SIG-M5 treated with dmso at 0.1 percent for 504 hours (cell line): ENCODE results near the gene SLX4IP.

Source experiments
- DNase-seq: peaks from one replicate; lab custom pipeline; 2025; ENCODE audit not compliant: unreplicated experiment; lab: John Stamatoyannopoulos, UW

SLX4IP gene

DNA sequence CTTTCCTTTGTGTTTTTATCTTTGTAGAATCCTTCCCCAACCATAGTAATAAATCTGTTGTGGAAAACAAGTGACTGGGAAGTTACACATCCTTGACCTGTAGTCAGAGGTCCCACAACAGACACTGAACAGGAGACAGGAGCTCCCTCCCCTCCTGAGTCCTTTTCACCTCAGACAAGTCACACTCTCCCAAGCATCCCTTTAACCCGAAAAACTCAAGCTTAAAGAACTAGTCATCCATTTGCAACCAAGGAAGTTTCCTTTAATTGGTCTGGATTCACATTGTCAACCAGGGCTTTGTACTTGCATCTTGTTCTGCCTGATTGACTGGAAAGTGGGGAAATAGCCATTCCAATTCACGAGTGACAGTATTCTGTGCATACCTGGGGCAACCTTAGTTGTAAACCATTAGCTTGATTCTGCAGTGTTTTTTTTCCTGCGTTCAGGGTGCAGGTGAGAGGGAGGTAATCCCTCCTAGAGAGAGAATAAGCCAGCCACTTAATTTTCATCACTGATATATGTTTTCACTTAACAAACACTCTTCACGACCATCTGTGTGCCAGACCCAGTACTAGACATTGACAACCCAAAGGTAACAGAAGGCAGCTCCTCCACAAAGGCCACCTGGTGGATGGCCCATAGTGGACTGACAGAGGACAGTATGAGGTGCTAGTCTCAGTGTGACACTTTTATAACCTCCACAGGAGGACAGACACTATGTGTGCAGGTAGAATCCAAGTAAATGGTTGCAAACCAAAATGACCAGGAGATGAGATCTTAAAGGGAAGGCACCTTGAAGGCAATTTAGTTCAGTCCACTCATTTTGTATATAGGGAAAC lies 112.4 kb downstream of the SLX4IP start:
- no peak for DNase-seq

DNA sequence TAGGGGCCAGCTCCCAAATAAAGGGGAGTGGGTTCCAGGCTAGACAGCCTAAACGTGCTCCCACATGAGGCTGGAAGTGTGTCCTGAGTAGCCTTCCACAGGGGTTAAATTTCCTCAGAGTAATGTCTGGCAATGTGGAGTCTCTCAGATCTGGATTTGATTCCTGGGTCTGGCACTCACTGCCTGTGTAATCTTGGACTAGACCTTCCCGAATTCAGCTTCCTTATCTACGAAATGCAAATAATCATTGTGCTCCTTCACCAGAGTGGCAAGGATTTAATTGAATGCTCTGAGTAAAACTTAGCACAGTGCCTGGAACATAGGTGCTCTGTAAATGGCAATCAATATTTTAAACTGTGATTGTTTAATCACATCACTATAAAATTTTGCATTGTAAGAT lies 114.4 kb downstream of the SLX4IP start:
- DNase-seq = no peak

DNA sequence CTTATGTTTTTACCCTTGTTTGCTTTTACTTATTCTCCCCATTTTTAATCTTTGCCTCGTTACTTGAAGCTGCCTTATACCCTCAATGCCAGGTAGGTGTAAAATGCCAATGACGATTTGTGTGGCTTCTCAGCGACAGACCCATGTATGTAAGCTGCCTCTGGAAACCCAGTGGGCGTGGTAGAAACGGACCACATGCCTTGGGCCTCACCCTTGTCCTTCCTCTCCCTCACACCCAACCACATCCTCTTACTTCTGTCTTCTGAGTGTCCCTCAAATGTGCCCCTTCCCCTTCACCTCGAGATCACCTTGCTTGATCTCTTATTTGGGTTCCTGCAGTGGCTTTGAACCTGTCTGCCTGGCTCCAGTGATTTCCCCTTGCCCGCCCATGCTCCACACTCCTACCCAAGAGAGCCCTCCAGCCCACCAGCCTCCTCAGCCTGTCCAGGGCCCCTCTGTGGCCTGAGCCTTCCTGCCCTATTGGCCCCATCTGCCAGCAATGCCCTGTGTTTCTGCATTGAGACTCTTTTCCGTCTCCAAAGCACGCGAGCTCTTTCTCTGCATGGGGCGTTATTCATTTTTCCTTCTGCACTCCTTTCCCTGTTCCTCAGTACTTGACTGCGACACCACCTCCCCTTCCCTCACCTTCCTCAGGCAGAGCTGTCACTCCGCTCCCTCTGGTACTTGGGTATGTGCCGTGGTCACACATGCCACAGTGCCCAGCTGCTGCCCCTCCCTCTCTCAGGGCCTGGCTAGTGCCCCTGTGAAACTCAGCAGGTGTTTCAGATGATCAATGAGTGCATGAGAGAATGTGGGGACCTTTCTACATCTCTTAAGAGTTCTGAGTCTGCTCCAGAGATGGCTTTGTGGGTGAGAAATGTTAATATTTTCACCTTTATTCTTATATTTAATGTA lies 115.4 kb downstream of the SLX4IP start:
- DNase-seq = no peak

DNA sequence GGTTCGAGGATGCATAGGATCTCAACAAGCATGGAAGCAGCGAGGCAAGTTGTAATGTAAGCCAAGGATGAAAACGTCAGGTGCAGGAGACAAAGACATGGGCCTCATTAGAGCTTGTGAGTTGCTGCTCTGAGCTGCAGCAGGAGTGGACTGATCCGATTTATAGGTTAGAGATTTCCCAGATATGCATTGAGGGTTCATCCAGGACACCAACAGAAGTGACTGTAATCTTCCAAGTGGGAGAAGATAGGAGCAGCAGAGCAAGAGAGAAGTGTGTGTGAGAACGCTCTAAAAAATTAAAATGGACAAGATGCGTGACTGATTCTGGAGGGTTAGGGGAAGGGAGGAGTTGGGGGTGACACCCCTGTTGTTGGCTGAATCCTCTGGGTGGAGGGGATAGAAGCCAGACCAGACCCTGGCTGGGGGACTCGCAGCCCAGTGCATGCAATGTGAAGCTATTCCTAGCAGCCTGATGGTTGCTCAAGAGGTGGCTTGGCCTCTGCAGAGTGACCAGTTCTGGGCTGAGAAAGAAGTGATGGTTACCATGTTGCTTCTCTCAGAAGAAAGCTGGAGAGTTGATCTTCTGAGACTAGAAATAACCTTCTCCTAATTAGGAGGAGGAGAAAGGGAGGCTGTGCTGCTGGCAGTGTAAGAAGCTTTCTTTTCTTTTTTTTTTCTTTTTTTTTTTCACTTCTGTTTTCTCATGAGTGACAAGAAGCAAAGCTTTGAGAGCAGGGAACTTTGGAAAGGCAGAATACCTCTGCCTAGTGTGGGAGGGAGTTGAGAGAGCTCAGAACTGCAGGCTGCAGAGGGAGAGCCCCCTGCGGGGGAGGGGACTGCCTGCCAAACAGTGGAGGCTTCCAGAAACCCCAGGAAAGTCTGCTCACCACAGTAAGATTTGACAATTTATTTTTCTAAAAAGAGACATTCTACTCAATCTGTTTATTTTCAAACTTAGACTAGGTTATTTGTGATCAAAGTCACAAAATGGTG lies 116.9 kb downstream of the SLX4IP start:
- peak; percentile 7 for DNase-seq

DNA sequence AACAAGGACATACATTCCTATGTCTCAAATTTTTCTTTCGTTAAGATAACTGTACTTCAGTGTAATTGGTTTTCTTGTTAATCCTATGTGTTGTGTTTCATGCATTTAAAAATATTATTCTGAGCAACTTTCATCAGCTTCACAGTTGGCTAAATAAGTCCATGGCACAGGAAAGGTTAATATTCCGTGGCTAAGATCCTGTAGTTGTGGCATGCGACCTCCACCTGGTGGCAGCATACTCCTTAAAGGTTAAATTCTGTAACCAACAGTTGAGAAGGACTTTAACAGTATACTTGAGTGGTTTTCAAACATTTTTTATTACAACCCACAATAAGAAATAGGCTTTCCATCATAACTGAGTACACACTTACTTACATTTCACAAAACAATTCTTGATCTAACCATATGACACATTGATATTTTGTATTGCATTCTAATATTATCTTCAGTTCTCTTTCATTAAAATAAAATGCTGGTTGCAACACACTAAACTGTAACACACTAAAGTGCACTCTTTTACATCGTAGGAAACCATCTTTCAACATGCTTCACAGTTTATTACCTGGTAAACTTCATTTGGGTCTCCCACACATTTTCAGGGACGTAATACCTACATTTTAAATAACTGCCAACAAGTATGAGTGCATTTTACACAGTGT lies 118.3 kb downstream of the SLX4IP start:
- DNase-seq = peak; percentile 17

DNA sequence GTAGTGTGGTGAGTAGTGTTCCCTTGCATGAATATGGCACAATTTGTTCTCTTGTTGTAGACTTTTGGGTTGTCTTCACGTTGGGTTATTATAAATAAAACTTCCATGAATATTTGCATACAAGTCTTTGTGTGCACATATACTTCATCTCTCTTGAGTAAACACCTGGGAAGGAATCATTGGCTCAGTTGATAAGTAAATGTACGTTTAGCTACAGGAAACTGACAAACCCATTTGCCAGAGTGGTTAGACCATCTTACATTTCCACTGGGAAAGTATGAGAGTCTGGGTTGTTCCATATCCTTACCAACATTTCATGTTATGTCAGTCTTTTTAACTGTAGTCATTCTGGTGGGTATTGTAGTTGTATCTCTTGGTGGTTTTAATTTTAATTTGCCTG lies 119.2 kb downstream of the SLX4IP start:
- no peak for DNase-seq

DNA sequence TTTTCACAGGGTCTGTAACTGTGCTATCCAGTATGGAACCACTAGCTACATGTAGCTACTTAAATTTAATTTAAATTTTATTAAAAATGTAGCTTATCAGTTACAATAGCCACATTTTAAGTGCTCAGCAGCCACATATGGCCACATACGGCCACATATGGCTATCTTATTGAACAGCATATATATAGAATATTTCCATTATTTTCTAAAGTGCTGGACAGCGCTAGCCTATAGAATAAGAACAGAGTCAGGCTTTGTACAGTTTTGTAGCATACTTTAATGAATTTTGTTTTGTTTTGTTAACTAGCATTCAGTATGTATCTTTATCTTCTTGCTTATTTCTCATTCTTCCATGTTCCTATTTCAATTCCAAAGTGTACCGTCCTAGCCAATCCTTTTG lies 120.3 kb downstream of the SLX4IP start:
- DNase-seq = no peak

DNA sequence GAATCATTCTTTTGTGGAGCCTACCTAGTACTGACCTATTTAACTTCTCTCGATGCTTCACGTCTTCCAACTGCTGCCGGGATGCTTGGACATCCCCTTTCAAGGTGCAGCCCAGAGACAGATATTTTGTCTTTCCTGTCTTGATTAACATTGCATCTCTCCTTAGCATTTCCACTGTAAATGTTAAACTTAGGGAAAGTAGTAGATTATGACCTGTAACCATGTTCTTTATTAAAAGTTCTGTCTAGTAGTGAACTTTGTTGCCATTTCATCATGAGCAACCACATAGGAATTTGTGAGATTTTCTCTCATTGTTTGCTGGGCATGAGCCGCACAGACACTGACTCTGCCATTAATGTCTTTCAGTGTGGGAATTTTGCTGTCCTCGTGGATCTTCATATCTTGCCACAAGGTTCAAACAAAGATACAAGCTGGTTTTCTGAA lies 120.8 kb downstream of the SLX4IP start:
- no peak for DNase-seq

DNA sequence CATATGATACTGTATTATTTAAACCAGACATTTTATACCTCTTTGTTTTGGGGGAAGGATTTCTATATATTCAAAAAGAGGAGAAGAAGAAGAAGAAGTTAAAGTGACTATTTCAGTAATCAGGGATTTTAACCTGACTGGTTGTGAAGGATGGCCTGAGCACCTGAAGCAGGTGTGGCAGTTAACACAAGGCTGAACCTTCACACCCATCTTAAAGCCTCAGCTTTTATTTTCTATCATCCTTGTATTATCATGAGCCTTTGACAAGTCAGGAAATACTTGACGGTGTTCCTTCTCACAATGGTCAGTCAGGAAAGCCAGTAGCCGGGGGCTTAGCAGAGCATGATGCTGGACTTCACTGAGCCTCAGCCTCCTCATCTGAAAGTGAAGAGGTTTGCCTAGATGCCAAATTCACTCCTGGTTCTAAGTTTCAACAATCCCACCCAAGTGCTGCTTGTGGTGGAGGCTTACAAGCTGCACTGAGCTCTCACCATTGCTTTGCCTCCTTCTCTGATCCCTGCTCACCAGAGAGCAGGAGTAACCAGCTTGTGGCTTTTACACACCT lies 121.5 kb downstream of the SLX4IP start:
- DNase-seq = no peak

DNA sequence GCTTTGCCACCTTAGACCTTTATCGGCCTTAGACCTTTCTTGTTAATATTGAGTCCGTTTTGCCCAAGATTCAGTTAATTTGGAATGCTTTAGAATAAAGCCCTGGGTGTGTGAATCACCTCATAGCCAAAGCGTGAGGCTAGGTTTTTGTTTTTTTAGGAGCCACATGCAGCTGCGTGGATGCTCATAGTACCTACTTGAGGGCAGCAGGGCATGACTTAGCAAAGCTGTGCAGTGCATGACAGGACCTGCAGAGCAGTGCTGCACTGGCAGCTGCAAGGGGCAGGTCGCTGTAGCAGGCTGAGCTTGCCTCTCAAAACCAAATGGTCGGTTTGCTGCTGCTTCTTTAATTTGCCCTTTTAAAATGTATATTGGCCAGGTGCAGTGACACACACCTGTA lies 122.6 kb downstream of the SLX4IP start:
- no peak for DNase-seq

DNA sequence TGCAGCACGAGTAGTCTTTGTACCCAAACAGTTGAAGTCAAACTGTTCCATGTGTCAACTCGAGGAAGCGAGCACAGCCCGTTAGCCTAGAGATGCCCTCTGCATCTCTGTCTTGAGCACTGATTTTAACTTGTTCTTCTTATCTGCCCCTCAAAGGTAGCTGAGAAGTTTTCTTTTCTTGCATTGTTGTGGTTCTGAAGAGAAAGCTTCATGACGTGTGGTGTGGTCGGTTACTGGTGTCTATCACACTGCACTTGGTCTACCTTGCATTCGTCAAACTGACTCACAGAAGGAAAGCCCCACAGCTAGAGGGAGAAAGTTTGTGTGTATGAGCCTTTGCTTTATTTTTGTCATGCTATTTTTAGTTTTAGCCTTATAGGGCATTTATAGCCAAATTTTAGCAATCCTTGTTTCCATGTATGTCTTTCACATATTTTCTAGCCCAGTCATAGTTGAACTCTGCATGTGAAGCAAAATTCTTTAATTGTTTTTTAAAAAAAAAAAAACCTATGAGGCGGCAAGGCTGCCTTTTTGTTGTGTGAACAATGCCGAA lies 123.6 kb downstream of the SLX4IP start:
- DNase-seq = no peak

DNA sequence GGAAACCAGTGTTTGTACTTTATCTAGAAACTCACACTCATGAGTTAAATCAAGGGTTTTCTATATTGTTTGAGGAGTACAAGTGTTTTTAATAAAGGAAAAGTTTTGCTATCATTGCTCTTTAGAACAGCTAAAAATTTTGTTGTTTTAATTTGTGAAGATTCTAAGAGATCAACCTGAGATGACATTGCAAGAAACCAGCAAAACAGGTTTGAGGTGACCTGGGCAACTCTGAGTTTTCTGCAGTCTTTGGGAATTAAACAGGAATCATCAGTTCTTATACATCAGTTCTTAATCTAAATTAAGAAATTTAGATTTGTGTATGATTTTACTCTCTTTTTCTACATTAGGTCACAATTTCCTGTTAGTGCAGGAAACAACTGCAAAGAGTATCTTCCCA lies 124.2 kb downstream of the SLX4IP start:
- no peak for DNase-seq

DNA sequence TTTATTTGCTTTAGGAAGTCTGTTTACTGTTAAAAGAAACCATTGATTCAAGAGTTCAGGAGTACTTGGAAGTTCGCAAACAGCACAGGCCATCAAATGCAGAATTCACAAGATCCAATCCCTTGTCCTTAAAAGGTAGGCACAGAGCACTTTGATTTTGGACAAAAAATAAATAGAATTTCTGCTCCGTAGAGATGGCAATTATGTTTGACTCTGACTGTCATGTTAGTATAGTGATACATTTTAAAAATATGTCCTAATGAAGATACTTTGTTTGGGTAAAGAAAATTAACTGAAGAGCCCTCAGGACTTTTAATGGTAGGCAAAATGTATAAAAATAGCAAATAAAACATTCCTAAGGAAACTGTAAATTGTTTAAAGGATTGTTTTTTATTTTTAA lies 125.6 kb downstream of the SLX4IP start:
- no peak for DNase-seq

DNA sequence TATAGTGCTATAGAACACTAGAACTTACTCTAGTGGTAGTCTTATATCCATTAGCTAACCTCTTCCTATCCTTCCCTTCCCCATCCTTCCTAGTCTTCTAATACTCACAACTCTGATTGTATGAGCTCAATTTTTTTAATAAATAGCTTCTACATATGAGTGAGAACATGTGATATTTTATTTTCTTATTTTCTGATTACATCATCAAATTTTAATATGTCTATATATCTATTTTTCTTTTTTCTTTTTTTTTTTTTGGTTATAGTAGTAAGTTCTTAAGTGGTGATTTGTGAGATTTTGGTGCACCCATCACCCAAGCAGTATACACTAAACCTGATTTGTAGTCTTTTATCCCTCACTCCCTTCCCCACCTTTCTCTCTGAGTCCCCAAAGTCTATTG lies 126.2 kb downstream of the SLX4IP start:
- DNase-seq = no peak

DNA sequence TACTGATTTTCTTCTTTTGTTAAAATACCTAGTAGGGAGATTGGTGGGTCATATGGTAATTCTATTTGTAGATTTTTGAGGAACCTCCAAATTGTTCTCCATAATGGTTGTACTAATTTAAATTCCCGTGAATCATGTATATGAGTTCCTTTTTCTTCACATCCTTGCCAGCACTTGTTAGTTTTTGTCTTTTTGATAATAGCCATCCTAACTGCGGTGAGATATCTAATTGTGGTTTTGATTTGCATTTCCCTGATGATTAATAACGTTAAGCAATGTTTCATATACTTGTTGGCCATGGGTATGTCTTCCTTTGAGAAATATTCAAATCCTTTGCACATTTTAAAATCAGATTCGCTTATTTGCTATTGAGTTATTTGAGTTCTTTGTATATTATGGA lies 127.8 kb downstream of the SLX4IP start:
- no peak for DNase-seq

DNA sequence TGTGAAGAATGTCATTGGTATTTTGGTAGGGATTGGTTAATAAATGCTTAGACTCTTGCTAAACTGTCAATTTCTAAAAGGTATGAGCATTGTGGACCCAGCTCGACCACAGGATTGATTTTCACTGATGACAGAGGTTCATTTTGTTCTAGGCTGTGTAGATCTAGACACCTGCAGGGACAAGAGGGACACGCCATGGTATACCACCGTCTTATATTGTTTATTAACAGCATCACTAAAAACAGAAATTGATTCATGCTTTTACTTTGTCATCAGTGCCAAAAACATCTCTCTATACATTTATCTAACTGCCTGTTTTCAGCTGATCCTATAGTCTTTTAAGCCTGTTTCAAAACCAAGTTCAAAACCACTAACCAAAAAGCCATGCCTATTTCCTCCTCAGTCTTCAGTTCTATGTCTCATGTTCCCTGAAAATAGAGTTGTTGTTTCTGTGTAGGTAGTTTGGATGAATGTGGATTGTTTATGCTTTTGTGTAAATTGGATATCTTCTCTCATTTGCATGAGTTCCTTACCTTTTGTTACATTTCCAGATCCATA lies 128.9 kb downstream of the SLX4IP start:
- DNase-seq = no peak

DNA sequence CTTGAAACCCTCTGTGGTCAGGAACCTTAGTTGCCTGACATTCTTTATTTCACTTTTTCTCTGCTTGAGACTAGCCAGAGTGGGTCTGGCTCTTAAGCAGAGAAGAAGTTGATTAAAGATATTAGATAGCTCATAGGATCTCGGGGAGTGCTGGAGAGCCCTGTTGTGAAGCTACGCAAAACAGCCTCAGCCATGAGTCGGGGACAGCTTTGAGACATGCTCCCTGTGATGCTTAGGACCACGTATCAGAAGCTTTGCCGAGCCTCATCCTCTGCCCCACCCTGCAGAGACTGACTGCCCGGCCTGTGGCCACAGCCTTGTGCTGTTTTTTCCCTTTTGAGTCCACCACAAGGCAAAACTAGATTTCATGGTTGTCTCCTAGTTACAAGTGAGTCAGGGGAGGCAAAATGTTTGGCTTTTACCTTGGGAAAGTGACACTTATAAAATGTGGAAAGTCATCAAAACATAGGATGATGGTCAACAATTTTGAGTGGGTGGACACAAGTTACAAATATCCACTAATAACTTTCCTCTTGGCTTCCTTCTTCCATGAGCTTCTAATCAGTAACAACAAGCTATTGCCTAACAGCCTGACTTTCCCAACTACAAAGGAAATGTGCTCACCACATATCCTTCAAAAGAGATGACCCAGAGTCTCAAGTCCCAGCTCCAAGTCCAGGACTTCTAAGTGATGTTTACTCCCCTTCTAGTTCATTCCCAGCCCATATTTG lies 130.3 kb downstream of the SLX4IP start:
- DNase-seq = peak; percentile 14
